GM18870 (cell line): ENCODE measurements around the gene DTNB.
"Not testable (repeated sequence)": the region's sequence is repeated elsewhere in the genome, so short reads cannot be mapped to it uniquely, and the experiment has no call there.

Experiments
- ATAC-seq: cut with Tn5 transposase; IDR thresholded peaks from one replicate; pipeline ENCODE4 v1.9.1; 2021; ENCODE audit warnings: moderate library complexity; ENCODE audit not compliant: unreplicated experiment

DTNB gene

DNA sequence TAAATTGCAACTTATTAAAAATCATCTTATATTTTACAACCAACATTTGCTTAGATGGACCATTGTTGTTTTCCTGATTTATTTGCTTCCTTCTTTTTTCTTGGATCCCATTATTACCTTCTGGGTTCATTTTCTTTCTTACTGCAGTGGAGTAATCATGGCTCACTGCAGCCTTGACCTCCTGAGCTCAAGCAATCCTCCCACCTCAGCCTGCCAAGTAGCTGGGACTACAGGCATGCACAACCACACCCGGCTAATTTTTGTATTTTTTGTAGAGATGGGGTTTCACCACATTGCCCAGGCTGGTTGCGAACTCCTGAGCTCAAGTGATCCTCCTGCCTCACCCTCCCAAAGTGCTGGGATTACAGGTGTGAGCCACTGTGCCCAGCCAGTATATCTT, 123.8 kb downstream of the DTNB start:
- not testable (repeated sequence) for ATAC-seq

DNA sequence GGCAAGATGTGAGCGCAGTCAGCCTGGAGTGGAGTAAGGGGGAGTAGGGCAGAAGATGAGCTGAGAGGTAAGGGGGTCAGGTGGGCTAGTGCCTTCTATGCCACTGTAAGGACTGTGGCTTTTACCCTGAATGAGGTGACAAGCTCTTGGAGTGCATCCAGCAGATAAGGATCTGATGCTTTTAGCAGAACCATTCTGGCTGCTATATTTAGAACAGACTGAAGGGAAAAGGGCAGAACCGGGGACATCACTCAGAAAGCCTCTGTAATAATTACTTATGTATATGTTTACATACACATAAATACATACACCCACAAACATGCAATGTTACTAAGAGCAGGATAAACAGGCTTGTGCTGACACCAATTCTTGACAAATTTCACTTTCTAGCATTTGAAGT, 124.8 kb downstream of the DTNB start:
- no peak for ATAC-seq

DNA sequence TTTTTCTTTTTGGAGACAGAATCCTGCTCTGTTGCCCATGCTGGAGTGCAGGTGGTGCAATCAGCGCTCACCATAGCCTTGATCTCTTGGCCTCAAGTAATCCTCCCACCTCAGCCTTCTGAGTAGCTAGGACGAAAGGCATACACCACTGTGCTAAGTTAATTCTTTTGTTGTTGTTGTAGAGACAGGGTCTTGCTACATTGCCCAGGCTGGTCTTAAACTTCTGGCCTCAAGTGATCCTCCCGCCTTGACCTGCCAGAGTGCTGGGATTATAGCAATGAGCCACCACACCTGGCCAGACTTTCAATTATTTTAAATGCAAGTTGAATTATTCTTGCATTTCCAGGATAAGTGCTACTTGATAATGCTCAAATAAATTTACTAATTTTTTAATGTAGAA, 126.5 kb downstream of the DTNB start:
- no peak for ATAC-seq

DNA sequence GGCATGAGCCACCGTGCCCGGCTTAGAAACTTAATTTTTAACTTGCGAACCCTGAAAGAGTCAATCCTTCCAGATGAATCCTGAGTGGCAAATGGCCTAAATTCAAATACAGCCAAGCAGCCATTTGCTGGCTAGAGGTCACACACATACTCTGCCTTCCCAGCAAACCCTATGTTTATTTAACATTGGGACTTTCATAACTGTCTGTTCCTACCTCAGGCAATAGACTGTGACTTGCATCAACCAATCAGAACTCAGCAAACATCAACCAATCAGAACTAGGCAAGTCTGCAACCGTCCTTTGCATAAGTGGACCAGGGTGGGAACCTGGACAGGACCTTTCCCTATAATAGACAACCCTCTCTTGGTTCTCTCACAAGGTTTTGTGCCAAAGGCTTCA, 127.5 kb downstream of the DTNB start:
- ATAC-seq = no peak

DNA sequence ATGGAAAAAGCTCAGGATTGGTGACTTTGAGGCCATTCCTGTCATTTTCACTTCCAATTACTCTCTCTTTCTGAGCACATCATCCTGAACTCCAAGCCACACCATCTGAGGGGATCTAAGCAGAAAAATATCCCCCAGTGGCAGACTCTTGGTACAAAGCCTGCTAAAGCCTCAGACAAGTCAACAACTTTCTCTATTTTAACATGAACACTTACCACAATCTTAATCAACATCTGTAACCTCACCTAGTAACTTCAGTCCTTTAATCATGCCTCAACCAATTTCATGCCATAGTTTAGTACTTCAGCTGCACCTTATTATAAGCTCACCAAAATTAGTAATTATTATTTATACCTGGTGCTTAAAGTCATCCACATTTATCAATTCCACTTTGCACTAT, 128.9 kb downstream of the DTNB start:
- no peak for ATAC-seq

DNA sequence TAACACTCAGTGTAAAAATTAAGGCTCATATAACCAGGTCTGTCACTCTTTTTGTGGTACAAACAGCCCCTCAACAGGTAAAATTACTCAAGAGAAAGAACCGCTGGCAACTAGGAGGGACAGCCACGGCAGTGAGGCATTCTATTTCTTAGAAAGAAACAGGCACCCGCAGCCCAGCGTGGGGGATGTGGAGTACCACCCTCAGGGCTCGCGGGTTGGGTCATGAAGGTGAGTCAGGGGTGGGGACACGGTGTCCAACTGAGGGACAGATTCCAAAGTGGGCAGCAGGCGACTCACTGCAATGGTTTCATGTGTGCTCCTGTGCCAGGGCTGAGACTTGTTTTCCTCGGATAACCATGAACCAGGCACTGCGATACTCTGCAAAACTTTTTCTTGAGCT, 129.4 kb downstream of the DTNB start:
- ATAC-seq = no peak

DNA sequence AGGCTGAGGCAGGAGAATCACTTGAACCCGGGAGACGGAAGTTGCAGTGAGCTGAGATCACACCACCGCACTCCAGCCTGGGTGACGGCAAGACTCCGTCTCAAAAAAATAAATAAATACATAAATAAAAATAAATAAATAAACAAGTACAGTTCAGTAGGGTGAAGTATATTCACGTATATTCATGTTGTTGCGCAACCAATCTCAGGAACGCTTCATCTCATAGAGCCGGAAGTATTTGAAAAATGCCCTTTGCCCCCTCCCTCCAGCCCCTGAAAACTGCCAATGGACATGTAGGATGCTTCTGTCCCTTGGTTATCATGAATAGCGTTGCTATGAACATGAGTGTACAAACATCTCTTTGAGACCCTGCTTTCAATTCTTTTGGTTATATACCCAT, 132.0 kb downstream of the DTNB start:
- no peak for ATAC-seq

DNA sequence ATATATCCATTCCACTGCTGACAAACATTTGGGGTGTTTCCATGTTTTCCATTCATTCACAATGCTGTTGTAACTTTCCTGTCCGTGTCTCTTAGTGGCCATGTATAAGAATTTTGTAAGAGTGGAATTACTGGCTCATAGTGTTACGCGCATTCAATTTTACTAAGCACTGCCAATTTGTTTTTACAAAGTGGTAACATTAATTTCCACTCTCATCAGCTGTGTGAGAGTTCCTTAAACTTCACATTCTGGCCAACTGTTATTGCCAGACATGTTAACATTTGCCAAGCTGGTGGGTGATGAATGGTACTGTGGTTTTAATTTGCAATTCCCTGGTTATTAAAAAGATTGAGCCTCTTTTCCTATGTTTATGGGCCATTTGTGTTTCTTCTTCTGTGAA, 134.2 kb downstream of the DTNB start:
- no peak for ATAC-seq

DNA sequence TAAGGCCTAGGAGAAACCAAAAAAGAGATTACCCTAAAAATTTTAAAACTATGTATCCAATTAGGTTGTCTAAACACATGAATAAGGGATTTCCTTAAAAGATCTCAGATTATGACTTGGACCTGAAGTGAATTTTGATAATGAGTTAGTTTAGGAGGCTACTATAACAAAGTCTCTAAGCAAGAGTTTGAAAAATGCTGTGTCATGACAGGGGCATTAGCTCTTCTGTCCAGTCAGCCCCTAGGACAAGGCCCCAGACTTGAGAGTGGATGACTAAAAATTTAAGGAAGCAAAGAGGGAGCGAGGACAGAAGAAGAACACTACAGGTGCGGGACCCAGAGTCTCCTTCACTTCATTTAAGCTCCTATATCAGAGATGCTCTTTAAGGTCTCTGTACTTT, 135.9 kb downstream of the DTNB start:
- no peak for ATAC-seq

DNA sequence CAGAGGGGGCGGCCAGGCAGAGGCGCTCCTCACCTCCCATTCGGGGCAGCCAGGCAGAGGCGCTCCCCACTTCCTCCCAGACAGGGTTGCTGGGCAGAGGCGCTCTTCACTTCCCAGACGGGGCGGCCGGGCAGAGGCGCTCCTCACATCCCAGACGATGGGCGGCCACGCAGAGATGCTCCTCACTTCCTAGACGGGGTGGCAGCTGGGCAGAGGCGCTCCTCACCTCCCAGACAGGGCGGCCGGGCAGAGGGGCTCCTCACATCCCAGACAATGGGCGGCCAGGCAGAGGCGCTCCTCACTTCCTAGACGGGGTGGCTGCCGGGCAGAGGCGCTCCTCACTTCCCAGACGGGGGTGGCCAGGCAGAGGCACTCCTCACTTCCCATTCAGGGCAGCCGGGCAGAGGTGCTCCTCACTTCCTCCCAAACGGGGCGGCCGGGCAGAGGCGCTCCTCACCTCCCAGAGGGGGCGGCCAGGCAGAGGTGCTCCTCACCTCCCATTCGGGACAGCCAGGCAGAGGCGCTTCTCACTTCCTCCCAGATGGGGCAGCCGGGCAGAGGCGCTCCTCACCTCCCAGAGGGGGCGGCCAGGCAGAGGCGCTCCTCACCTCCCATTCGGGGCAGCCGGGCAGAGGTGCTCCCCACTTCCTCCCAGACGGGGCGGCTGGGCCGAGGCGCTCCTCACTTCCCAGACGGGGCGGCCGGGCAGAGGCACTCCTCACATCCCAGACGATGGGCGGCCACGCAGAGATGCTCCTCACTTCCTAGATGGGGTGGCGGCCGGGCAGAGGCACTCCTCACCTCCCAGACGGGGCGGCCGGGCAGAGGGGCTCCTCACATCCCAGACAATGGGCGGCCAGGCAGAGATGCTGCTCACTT, 137.7 kb downstream of the DTNB start:
- not testable (repeated sequence) for ATAC-seq

DNA sequence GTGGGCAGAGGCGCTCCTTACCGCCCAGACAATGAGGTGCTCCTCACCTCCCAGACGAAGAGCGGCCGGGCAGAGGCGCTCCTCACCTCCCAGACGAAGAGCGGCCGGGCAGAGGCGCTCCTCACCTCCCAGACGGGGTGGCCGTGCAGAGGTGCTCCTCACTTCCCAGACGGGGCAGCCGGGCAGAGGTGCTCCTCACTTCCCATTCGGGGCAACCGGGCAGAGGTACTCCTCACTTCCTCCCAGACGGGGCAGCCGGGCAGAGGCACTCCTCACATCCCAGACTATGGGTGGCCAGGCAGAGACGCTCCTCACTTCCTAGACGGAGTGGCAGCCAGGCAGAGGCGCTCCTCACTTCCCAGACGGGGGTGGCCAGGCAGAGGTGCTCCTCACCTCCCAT, 138.4 kb downstream of the DTNB start:
- ATAC-seq = not testable (repeated sequence)

DNA sequence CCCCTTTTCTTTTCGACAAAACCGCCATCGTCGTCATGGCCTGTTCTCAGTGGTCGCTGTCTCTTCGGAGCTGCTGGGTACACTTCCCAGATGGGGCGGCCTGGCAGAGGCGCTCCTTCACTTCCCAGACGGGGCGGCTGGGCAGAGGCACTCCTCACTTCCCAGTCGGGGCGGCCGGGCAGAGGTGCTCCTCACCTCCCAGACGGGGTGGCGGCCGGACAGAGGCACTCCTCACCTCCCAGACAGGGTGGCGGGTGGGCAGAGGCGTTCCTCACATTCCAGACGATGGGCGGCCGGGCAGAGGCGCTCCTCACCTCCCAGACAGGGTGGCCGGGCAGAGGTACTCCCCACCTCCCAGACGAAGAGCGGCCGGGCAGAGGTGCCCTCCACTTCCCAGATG, 138.9 kb downstream of the DTNB start:
- ATAC-seq = no peak

DNA sequence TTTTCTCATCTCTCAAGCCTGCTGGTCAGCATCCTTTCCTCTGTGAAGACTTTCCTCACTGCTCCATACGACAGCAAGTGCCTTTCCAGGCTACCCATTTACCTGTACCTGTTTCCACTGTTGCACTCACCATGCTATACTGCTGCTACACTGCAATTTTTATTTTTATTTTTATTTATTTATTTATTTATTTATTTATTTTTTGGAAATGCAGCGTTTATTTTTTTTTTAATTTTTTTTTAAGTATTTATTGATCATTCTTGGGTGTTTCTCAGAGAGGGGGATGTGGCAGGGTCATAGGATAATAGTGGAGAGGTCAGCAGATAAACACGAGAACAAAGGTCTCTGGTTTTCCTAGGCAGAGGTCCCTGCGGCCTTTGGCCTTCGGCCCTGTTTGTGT, 139.6 kb downstream of the DTNB start:
- ATAC-seq = not testable (repeated sequence)

DNA sequence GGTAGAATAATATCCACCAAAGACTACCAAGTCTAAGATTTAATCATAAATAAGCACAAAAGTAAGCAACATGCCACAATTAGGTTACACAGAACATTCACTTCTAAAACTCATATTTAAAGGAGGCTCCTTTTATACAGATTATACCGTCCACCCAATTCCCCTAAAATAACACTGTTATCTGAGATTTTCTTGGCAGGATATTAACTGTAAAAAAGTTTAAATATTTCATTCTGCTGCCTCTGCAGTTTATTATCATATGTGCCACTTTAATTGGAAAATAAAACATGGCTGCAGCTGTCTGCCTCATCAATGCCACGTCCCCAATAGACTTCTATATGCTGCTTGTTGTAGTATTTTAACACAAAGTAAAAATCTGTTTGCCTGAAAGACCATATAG, 140.9 kb downstream of the DTNB start:
- no peak for ATAC-seq

DNA sequence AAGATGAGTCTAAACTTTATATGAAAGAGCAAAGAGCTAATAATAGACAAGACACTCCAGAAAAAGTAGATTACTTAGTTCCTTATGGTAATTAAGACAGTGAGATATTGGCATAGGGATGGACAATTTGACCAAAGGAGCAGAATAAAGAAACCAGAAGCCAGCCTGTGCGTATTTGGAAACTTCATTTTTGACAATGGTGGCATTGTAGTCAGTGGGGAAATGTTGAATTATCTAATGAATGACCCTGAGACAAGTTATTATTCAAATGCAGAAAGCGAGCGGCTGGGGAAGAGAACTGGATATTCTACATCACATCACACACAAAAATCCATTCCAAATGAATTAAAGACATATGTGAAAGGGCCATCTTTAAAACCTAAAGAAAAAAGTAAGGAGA, 144.3 kb downstream of the DTNB start:
- ATAC-seq = no peak

DNA sequence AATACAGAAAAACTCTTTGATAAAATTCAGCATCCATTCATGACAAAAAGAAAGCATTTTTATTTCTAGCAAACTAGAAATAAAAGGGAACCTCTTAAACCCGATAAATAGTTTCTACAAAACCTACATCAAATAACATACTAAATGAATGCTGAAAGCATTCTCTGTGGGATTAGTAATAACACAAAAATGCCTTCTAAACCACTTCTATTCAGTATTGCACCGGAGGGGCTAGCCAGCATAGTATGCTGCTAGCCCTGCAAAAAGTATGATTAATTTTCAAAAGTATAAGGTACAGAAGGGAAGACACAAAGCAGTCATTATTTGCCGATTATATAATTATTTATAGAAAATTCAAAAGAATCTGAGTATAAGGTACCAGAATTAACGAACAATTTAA, 145.2 kb downstream of the DTNB start:
- ATAC-seq = no peak

DNA sequence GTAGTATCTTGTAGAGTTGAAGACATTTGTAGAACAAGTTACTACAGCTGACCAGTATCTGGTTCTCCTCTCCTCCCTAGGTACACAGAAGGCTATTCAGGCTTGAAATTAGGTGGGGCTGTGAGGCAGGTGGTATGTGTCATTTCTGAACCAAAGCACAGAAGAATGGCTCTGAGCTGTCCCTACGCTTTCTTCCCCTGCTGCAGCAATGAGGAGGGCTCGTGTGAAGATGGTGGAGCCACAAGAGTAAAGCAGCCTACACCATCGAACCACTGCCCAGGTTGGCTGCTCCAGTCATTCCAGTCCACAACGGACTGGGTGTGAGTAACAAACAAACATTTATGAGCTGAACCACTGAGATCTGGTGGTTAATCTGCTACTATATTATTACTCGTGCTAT, 148.9 kb downstream of the DTNB start:
- ATAC-seq = no peak

DNA sequence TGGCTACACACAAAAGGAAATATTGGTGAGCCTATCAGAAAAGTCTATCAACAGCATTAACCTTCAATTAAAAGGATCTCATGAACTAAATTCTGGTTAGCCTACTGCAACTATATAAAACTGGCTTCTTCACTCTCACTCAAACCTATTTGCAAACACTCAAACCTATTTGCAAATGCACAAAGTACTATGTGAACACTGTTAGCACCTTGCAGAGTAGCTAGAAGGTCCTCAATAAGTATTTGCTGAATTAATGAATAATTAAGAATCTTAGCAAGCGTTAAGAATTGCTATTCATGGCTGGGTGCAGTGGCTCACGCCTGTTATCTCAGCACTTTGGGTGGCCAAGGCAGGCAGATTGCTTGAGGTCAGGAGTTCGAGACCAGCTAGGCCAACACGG, 150.3 kb downstream of the DTNB start:
- no peak for ATAC-seq

DNA sequence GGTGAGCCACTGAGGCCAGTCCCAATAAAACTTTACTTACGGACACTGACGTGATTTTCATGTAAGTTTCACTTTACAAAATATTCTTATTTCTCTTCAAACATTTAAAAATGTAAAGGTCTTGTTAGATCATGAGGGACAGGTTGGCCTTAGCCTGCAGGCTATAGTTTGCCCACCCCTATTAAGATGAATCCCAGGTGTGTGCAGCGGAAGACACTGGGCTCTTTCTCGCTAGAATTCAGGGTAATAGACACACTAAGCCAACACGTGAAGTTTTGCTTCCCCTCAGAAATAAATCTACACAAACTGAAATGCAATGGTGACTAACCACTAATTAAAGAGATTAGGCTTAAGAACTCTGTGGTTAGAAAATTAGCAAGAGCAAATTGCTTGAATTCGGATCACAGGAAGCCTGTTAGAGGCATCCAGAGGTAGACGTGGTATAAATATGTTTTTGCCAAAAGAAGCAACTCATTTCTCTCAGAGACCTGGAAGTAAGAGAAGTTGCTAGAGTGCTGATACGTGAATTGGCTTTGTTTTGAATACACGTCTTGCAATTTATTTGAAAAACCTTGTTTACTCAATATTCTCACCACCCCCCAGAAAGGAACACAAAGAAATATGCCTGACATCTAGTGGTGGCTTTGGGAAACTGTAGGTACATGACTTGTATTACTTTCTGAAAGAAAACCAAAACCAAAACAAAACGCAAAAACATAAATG, 151.6 kb downstream of the DTNB start:
- ATAC-seq = peak; percentile 82

DNA sequence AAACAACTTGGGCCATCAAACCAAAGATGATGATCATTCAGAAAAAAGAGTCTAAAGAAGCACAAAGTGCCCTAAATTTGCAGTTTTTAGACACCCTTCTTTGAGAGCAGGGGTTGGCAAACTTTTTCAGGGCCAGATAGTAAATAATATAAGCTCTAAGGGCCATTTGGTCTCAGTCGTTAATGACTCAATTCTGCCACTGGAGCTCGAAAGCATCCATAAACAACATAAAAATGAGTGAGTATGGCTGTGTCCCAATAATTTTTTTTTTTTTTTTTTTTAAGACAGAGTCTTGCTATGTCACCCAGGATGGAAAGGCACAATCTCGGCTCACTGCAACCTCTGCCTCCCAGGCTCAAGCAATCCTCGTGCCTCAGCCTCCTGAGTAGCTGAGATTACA, 152.3 kb downstream of the DTNB start:
- ATAC-seq = no peak

DNA sequence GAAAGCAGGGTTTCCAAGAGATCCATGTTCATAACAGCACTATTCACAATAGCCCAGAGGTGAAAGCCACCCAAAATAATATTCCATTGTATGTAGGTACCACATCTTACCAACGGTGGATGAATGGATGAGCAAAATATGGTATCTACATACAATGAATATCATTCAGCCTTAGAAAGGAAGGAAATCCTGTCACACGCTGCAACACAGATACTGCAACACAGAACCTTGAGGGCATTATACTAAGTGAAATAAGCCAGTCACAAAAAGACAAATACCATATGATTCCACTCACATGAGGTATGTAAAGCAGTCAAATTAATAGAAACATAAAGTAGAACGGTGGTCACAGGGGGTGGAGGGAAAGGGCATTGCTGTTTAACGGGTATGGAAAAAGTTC, 155.7 kb downstream of the DTNB start:
- ATAC-seq = no peak

DNA sequence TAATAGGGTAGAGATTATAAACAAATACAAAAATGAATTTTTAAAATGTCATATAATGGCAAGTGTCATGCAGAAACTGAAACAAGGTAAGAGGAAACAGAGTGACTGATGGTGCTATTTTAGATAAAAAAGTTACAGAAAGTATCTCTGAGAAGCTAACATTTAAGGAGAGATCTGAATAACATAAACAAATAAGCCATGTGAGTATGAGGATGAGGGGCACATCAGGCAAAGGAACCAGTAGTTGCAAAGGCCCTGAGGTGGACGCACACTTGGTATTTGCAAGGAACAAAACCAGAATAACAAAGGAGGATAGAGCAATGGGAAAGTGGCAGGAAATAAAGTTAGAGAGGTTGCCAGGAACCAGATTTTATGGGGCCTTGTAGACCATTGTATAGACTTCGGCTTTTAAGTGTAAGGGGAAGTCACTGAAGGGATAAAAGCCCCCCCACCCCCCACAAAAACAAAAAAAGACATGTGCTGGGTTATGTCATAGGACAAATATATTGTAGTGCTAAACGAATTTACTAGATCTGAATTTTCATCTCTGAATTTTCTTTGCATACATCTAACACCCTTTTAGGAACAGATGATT, 159.2 kb downstream of the DTNB start:
- ATAC-seq = no peak
